NCI-H526 (cell line): Measurements from ENCODE around the gene ZNF3.
"Not testable (repeated sequence)": the region's sequence is repeated elsewhere in the genome, so short reads cannot be mapped to it uniquely, and the experiment has no call there.

Source experiments
- DNase-seq, 2 experiments: peaks; one replicate each; lab custom pipeline; 2025; lab: John Stamatoyannopoulos, UW

The ZNF3 gene

GRCh38 chr7:100081535-100082102 lies at the start of gene ZNF3:
Gene ZNF3 (minus strand): TSS chr7:100081723. CDS start chr7:100077357, 4,366 bp downstream.
- DNase-seq: peak; percentile 98 to 99

GRCh38 chr7:100130608-100131453 lies 49.3 kb upstream of the ZNF3 start:
- DNase-seq: peak; percentile 30 to 90

GRCh38 chr7:100130220-100130607 lies 48.7 kb upstream of the ZNF3 start:
- DNase-seq: not testable (repeated sequence)

GRCh38 chr7:100128637-100128963 lies 47.1 kb upstream of the ZNF3 start:
- DNase-seq: no peak

- DNase-seq: peak; percentile 42 to 64
Observed at GRCh38 chr7:100127866-100128636, 46.5 kb upstream of the ZNF3 start.

- peak; percentile 90 to 97 for DNase-seq
Observed at GRCh38 chr7:100126931-100127865, 45.7 kb upstream of the ZNF3 start, which contains the start of gene MBLAC1. Gene MBLAC1 (plus strand): TSS chr7:100126967. CDS start chr7:100127396, 429 bp downstream.

- no peak for DNase-seq
Observed at GRCh38 chr7:100126239-100126930, 44.9 kb upstream of the ZNF3 start.

GRCh38 chr7:100124301-100125230 lies 43.0 kb upstream of the ZNF3 start:
- DNase-seq: no peak

- no peak for DNase-seq
Observed at GRCh38 chr7:100122568-100122967, 41.0 kb upstream of the ZNF3 start.

GRCh38 chr7:100122067-100122466 lies 40.5 kb upstream of the ZNF3 start:
- DNase-seq: peak; percentile 71 to 82

- DNase-seq: no peak
Observed at GRCh38 chr7:100120733-100121036, 39.2 kb upstream of the ZNF3 start.

- DNase-seq: peak; percentile 61 to 75
Observed at GRCh38 chr7:100119970-100120732, 38.6 kb upstream of the ZNF3 start.

- peak; percentile 93 to 98 for DNase-seq
Observed at GRCh38 chr7:100119072-100119969, 37.8 kb upstream of the ZNF3 start, which contains the start of the genes CNPY4 and TAF6. Gene CNPY4 (plus strand): TSS chr7:100119634. CDS start chr7:100119745, 111 bp downstream. Gene TAF6 (minus strand): TSS chr7:100119358. CDS start chr7:100114209, 5,149 bp downstream.

- DNase-seq: no peak
Observed at GRCh38 chr7:100118388-100119071, 37.0 kb upstream of the ZNF3 start.

GRCh38 chr7:100115026-100115425 lies 33.5 kb upstream of the ZNF3 start:
- no peak for DNase-seq

GRCh38 chr7:100111914-100112313 lies 30.4 kb upstream of the ZNF3 start:
- DNase-seq: no peak

GRCh38 chr7:100111156-100111555 lies 29.6 kb upstream of the ZNF3 start:
- no peak for DNase-seq
